Measurements from ENCODE around the gene SORL1.

SORL1 gene

GRCh38 chr11:121575250-121575962 lies 123.3 kb downstream of the SORL1 start:
- Histone ChIP-seq H3K79me2 (ENCODE audit: insufficient read depth, low read length) (no peaks in the 10 kb centered on the region), H3K4me2 (ENCODE audit: low read length) (no peak overlapping the region), H2AFZ (ENCODE audit: low read length) (no peak overlapping the region), H3K36me3 (ENCODE audit: insufficient read depth, low read length) (peaks cover 100% of the 10 kb centered on the region), H3K27ac (ENCODE audit: low read depth, low read length, poor library complexity, severe bottlenecking) (no peak overlapping the region), H4K20me1 (ENCODE audit: insufficient read depth, low read length) (no peaks in the 10 kb centered on the region), H3K4me3 (ENCODE audit: low read depth, low read length, poor library complexity, severe bottlenecking) (no peak overlapping the region), H3K9me3 (ENCODE audit: low read length) (0 out of 2 replicates have a peak, but pooled peaks cover 5% of the 10 kb centered on the region), H3K9ac (ENCODE audit: low read length) (no peak overlapping the region), H3F3A (ENCODE audit: insufficient read depth, low read length) (no peaks in the 10 kb centered on the region), H3K4me1 (ENCODE audit: insufficient read depth, low read length, severe bottlenecking) (peaks cover 4% of the 10 kb centered on the region), H3K27me3 (ENCODE audit: insufficient read depth, low read length) (no peaks in the 10 kb centered on the region), H3K9me2 (ENCODE audit: low read depth, low read length) (no peaks in the 10 kb centered on the region)
- TF ChIP-seq EZH2 (IDR thresholded peaks at IDR 0.05; ENCODE audit: borderline replicate concordance, low read length) (no peak), CTCF (IDR thresholded peaks at IDR 0.05; ENCODE audit: low read length) (no peak)

- no peak overlapping the region for H3K4me3 ChIP-seq (ENCODE audit: low read depth, low read length, poor library complexity, severe bottlenecking)
- H3K9me2 ChIP-seq (ENCODE audit: low read depth, low read length): no peaks in the 10 kb centered on the region
- no peaks in the 10 kb centered on the region for H3K27me3 ChIP-seq (ENCODE audit: insufficient read depth, low read length)
- peaks cover 100% of the 10 kb centered on the region for H3K36me3 ChIP-seq (ENCODE audit: insufficient read depth, low read length)
- H3F3A ChIP-seq (ENCODE audit: insufficient read depth, low read length): no peaks in the 10 kb centered on the region
- no peaks in the 10 kb centered on the region for H3K79me2 ChIP-seq (ENCODE audit: insufficient read depth, low read length)
- H3K4me1 ChIP-seq (ENCODE audit: insufficient read depth, low read length, severe bottlenecking): no peaks in the 10 kb centered on the region
- TF ChIP-seq CTCF (IDR thresholded peaks at IDR 0.05; ENCODE audit: low read length): no peak
- 0 out of 2 replicates have a peak, but pooled peaks cover 5% of the 10 kb centered on the region for H3K9me3 ChIP-seq (ENCODE audit: low read length)
- no peak overlapping the region for H3K4me2 ChIP-seq (ENCODE audit: low read length)
- no peak overlapping the region for H2AFZ ChIP-seq (ENCODE audit: low read length)
- no peak overlapping the region for H3K9ac ChIP-seq (ENCODE audit: low read length)
- H4K20me1 ChIP-seq (ENCODE audit: insufficient read depth, low read length): no peaks in the 10 kb centered on the region
- no peak overlapping the region for H3K27ac ChIP-seq (ENCODE audit: low read depth, low read length, poor library complexity, severe bottlenecking)
Observed at GRCh38 chr11:121575963-121576290, 123.8 kb downstream of the SORL1 start.

- no peaks in the 10 kb centered on the region for H3F3A ChIP-seq (ENCODE audit: insufficient read depth, low read length)
- no peak overlapping the region for H3K4me2 ChIP-seq (ENCODE audit: low read length)
- H3K9me3 ChIP-seq (ENCODE audit: low read length): 0 out of 2 replicates have a peak, but pooled peaks cover 5% of the 10 kb centered on the region
- H3K9me2 ChIP-seq (ENCODE audit: low read depth, low read length): no peaks in the 10 kb centered on the region
- no peaks in the 10 kb centered on the region for H4K20me1 ChIP-seq (ENCODE audit: insufficient read depth, low read length)
- peaks cover 5% of the 10 kb centered on the region for H3K4me1 ChIP-seq (ENCODE audit: insufficient read depth, low read length, severe bottlenecking)
- TF ChIP-seq CTCF (IDR thresholded peaks at IDR 0.05; ENCODE audit: low read length): no peak
- no peak overlapping the region for H3K9ac ChIP-seq (ENCODE audit: low read length)
- H3K79me2 ChIP-seq (ENCODE audit: insufficient read depth, low read length): no peaks in the 10 kb centered on the region
- H2AFZ ChIP-seq (ENCODE audit: low read length): no peak overlapping the region
- no peaks in the 10 kb centered on the region for H3K27me3 ChIP-seq (ENCODE audit: insufficient read depth, low read length)
- H3K4me3 ChIP-seq (ENCODE audit: low read depth, low read length, poor library complexity, severe bottlenecking): no peak overlapping the region
- no peak overlapping the region for H3K27ac ChIP-seq (ENCODE audit: low read depth, low read length, poor library complexity, severe bottlenecking)
- peaks cover 100% of the 10 kb centered on the region for H3K36me3 ChIP-seq (ENCODE audit: insufficient read depth, low read length)
Observed at GRCh38 chr11:121576531-121576930, 124.4 kb downstream of the SORL1 start.
